Fibroblast of the conjunctiva (primary cell): ENCODE measurements around the gene WDR74.

Experiments
- DNase-seq: peaks from one replicate; pipeline ENCODE4 v3.0.0-alpha.2; 2010; ENCODE audit warnings: low read depth

Gene WDR74

GRCh38 chr11:62792202-62792575, 47.2 kb downstream of the WDR74 start:
- DNase-seq = no peak

- no peak for DNase-seq
Measured at GRCh38 chr11:62791501-62792201, 47.7 kb downstream of the WDR74 start, which contains the start of gene TMEM223. TSS of gene TMEM223 (minus strand) at chr11:62792006. CDS start at chr11:62791994, 12 bp downstream.

GRCh38 chr11:62789576-62789975, 49.8 kb downstream of the WDR74 start:
- DNase-seq = no peak

GRCh38 chr11:62788991-62789390, 50.4 kb downstream of the WDR74 start:
- DNase-seq = no peak

GRCh38 chr11:62787005-62787759, 52.2 kb downstream of the WDR74 start, which contains the start of gene TMEM179B:
TSS of gene TMEM179B (plus strand) at chr11:62787402. CDS start at chr11:62787432, 30 bp downstream.
- peak; percentile 96 for DNase-seq

- peak; percentile 62 for DNase-seq
Measured at GRCh38 chr11:62786318-62787004, 52.9 kb downstream of the WDR74 start.
